Neural cell (in vitro differentiated cells): ENCODE measurements around the gene TAF7. TPM values are rescaled to one million over a fixed set of nuclear protein-coding genes. Genes with fewer than 3 reads are reported as not detected.
"Not testable (repeated sequence)": the region's sequence is repeated elsewhere in the genome, so short reads cannot be mapped to it uniquely, and the experiment has no call there.

ENCODE experiments used
- H2AFZ ChIP-seq: fragments of 200-600, 300-800 bp; sonication (generic), shearing (Covaris generic); 2 replicates; pipeline ENCODE4 v1.6.0; 2014; ENCODE audit warnings: low read depth, mild to moderate bottlenecking, antibody characterized with exemption, low read length, moderate library complexity
- H3F3A ChIP-seq: fragments of 200-600 bp; shearing (Covaris generic); 2 replicates; pipeline ENCODE4 v1.6.1; 2016; ENCODE audit warnings: mild to moderate bottlenecking, moderate library complexity, mixed read lengths, antibody characterized with exemption, low read length; ENCODE audit not compliant: insufficient read depth, poor library complexity, severe bottlenecking
- H3K27ac ChIP-seq: fragments of 200-600, 300-800 bp; sonication (generic), shearing (Covaris generic); 2 replicates; pipeline ENCODE4 v1.5.1; 2014; ENCODE audit warnings: mild to moderate bottlenecking, low read length, moderate library complexity
- H3K27me3 ChIP-seq: fragments of 300-800, 200-600 bp; sonication (generic), shearing (Covaris generic); 2 replicates; pipeline ENCODE4 v1.6.0; 2014; ENCODE audit warnings: mild to moderate bottlenecking, low read depth, low read length, moderate library complexity; ENCODE audit not compliant: insufficient read depth
- H3K36me3 ChIP-seq: fragments of 300-800, 200-600 bp; sonication (generic), shearing (Covaris generic); 2 replicates; pipeline ENCODE4 v1.5.1; 2014; ENCODE audit warnings: mild to moderate bottlenecking, antibody characterized with exemption, low read length, moderate library complexity; ENCODE audit not compliant: insufficient read depth
- H3K4me2 ChIP-seq: fragments of 300-800, 200-600 bp; sonication (generic), shearing (Covaris generic); 2 replicates; pipeline ENCODE4 v1.6.0; 2014; ENCODE audit warnings: mild to moderate bottlenecking, low read length
- H3K4me3 ChIP-seq: fragments of 300-800, 200-600 bp; sonication (generic), shearing (Covaris generic); 2 replicates; pipeline ENCODE4 v1.5.1; 2014; ENCODE audit warnings: mild to moderate bottlenecking, low read length, moderate library complexity
- H3K79me2 ChIP-seq: fragments of 200-600 bp; shearing (Covaris generic); replicated peaks from 2 replicates; pipeline ENCODE4 v1.6.0; 2014; ENCODE audit warnings: mild to moderate bottlenecking, low read length, moderate library complexity; ENCODE audit not compliant: insufficient read depth
- H3K9ac ChIP-seq: fragments of 300-800, 200-600 bp; sonication (generic), shearing (Covaris generic); 2 replicates; pipeline ENCODE4 v1.6.1; 2016; ENCODE audit warnings: mild to moderate bottlenecking, low read length, mixed read lengths
- H3K9me2 ChIP-seq: fragments of 200-600 bp; shearing (Covaris generic); 2 replicates; pipeline ENCODE4 v1.6.1; 2016; ENCODE audit warnings: mild to moderate bottlenecking, low read length, mixed read lengths; ENCODE audit not compliant: insufficient read depth
- H3K9me3 ChIP-seq: fragments of 200-600, 300-800 bp; sonication (generic), shearing (Covaris generic); 2 replicates; pipeline ENCODE4 v1.6.1; 2016; ENCODE audit warnings: mild to moderate bottlenecking, mixed run types, low read length, moderate library complexity, mixed read lengths
- H4K20me1 ChIP-seq: fragments of 200-600 bp; shearing (Covaris generic); 2 replicates; pipeline ENCODE4 v1.6.1; 2016; ENCODE audit warnings: mild to moderate bottlenecking, mixed run types; ENCODE audit not compliant: insufficient read depth
- CTCF ChIP-seq: fragments of 450-650 bp; IDR thresholded peaks from 2 replicates; pipeline ENCODE4 v1.5.1; 2014; ENCODE audit warnings: antibody characterized with exemption, mild to moderate bottlenecking, moderate library complexity; ENCODE audit not compliant: poor library complexity, severe bottlenecking
- EP300 ChIP-seq: fragments of 450-650 bp; conservative IDR thresholded peaks from 2 replicates; pipeline ENCODE4 v1.6.1; 2014; ENCODE audit warnings: antibody characterized with exemption, mild to moderate bottlenecking, moderate library complexity; ENCODE audit not compliant: poor library complexity, severe bottlenecking
- EZH2 ChIP-seq: fragments of 200-600, 300-800 bp; shearing (Covaris generic), sonication (generic); IDR thresholded peaks from 2 replicates; pipeline ENCODE4 v1.6.1; 2014; ENCODE audit warnings: antibody characterized with exemption, low read length, borderline replicate concordance, mild to moderate bottlenecking; ENCODE audit not compliant: insufficient read depth, poor library complexity, severe bottlenecking
- MXI1 ChIP-seq: fragments of 450-650 bp; conservative IDR thresholded peaks from 2 replicates; pipeline ENCODE4 v1.6.1; 2014; ENCODE audit warnings: antibody characterized with exemption, mild to moderate bottlenecking; ENCODE audit not compliant: poor library complexity, severe bottlenecking
- POLR2AphosphoS5 ChIP-seq: IDR thresholded peaks from 2 replicates; pipeline ENCODE4 v1.6.1; 2012
- RAD21 ChIP-seq: fragments of 450-650 bp; conservative IDR thresholded peaks from 2 replicates; pipeline ENCODE4 v1.6.1; 2014; ENCODE audit warnings: antibody characterized with exemption, mild to moderate bottlenecking, moderate library complexity
- REST ChIP-seq: IDR thresholded peaks from 2 replicates; pipeline ENCODE4 v1.6.1; 2012; ENCODE audit warnings: borderline replicate concordance
- SMC3 ChIP-seq: fragments of 450-650 bp; conservative IDR thresholded peaks from 2 replicates; pipeline ENCODE4 v1.6.1; 2014; ENCODE audit warnings: antibody characterized with exemption, mild to moderate bottlenecking, moderate library complexity; ENCODE audit not compliant: poor library complexity
- TAF1 ChIP-seq: IDR thresholded peaks from 2 replicates; pipeline ENCODE4 v1.6.1; 2012; ENCODE audit warnings: low read depth
- polyA plus RNA-seq: library from polyadenylated mRNA; depleted of rRNA; stranded (reverse); fragments of >200 nt; gene quantifications from 2 replicates; pipeline ENCODE4 v1.2.3, GENCODE V29; 2014

The TAF7 gene
- polyA plus RNA-seq, 1 donor from 2014 or later, result 198 TPM

GRCh38 chr5:141343242-141343952, 22.8 kb upstream of the TAF7 start, which contains the start of gene PCDHGA3:
TSS of gene PCDHGA3 (plus strand) at chr5:141343829. CDS start at chr5:141344034, 205 bp downstream.
- Histone ChIP-seq H3K9me2 (no peaks in the 10 kb centered on the region), H3K9me3 (peaks cover 10% of the 10 kb centered on the region), H3K27me3 (no peaks in the 10 kb centered on the region), H3K4me3 (no peak within 1 kb of the TSS), H4K20me1 (no peaks in the 10 kb centered on the region), H3K27ac (no peak within 1 kb of the TSS), H3F3A (no peaks in the 10 kb centered on the region), H3K36me3 (no peaks in the 10 kb centered on the region), H3K79me2 (no peaks in the 10 kb centered on the region), H2AFZ (no peak within 1 kb of the TSS), H3K4me2 (no peak within 1 kb of the TSS), H3K9ac (no peak within 1 kb of the TSS)
- no peak for TF ChIP-seq TAF1

- Histone ChIP-seq H3K36me3 (no peaks in the 10 kb centered on the region), H3K9me3 (peaks cover 10% of the 10 kb centered on the region), H3K4me2 (no peak overlapping the region)
Measured at GRCh38 chr5:141342773-141343172, 22.2 kb upstream of the TAF7 start.

GRCh38 chr5:141340781-141341354, 20.3 kb upstream of the TAF7 start:
- H3K79me2 ChIP-seq, H3K9me2 ChIP-seq, H2AFZ ChIP-seq, H3K27ac ChIP-seq, H3K4me2 ChIP-seq, H3K36me3 ChIP-seq, H3K4me3 ChIP-seq, H4K20me1 ChIP-seq, H3K27me3 ChIP-seq, H3F3A ChIP-seq, H3K9ac ChIP-seq: not testable (repeated sequence)
- H3K9me3 ChIP-seq, result peaks cover 10% of the 10 kb centered on the region

More at GRCh38 chr5:141342773-141343172, 22.2 kb upstream of the TAF7 start:
- no peaks in the 10 kb centered on the region for H3K27me3 ChIP-seq
- no peaks in the 10 kb centered on the region for H3F3A ChIP-seq
- H3K27ac ChIP-seq, result no peak overlapping the region
- no peak overlapping the region for H2AFZ ChIP-seq
- H3K4me3 ChIP-seq, result no peak overlapping the region
- H3K9ac ChIP-seq, result no peak overlapping the region
- H4K20me1 ChIP-seq, result no peaks in the 10 kb centered on the region
- H3K9me2 ChIP-seq, result no peaks in the 10 kb centered on the region
- TF ChIP-seq MXI1 (no peak), RAD21 (no peak), SMC3 (no peak), POLR2AphosphoS5 (no peak), CTCF (no peak), TAF1 (no peak), REST (no peak), EZH2 (no peak), EP300 (no peak)
- no peaks in the 10 kb centered on the region for H3K79me2 ChIP-seq
